ENCODE measurements around the gene FCHSD1. TPM values are rescaled to one million over a fixed set of nuclear protein-coding genes. Genes with fewer than 3 reads are reported as not detected.

The FCHSD1 gene
- total and polyA plus RNA-seq, 10 of the 15 experiments (the other 5 are each of a cell fraction or from before 2014, with no cell fraction given), result 0.97 to 22.8 (median 10.7) TPM

GRCh38 chr5:141618030-141618803, 33.0 kb downstream of the FCHSD1 start (continued):
- TF ChIP-seq MXI1 (IDR thresholded peaks at IDR 0.05; ENCODE audit: low read depth, low read length) (no peak), ASH2L (IDR thresholded peaks at IDR 0.05; ENCODE audit: borderline replicate concordance, low read depth) (no peak), GABPA (IDR thresholded peaks at IDR 0.05; ENCODE audit: low read depth) (peak; percentile 75), PAX8 (IDR thresholded peaks at IDR 0.05) (no peak), TCF7 (IDR thresholded peaks at IDR 0.05; ENCODE audit: borderline replicate concordance) (no peak), CBX5 (IDR thresholded peaks at IDR 0.05; ENCODE audit: low read depth) (no peak), FOXK2 (IDR thresholded peaks at IDR 0.05) (no peak), MTA2 (IDR thresholded peaks at IDR 0.05; ENCODE audit: low read depth) (peak; percentile 34; the same call in 1 of the 2 replicates), ZNF207 (IDR thresholded peaks at IDR 0.05; ENCODE audit: borderline replicate concordance) (no peak), SMAD1 (IDR thresholded peaks at IDR 0.05; ENCODE audit: low read depth, partially characterized antibody) (no peak), TAF1 (IDR thresholded peaks at IDR 0.05; ENCODE audit: borderline replicate concordance, low read depth, low read length) (no peak), SMC3 (IDR thresholded peaks at IDR 0.05; ENCODE audit: borderline replicate concordance, low read length) (no peak), YBX1 (IDR thresholded peaks at IDR 0.05) (no peak), RCOR1 (conservative IDR thresholded peaks at IDR 0.05; ENCODE audit: low read depth, low read length) (no peak), CREM (IDR thresholded peaks at IDR 0.05; ENCODE audit: low read depth) (no peak), MTA3 (IDR thresholded peaks at IDR 0.05; ENCODE audit: borderline replicate concordance, low read length) (no peak), FOXM1 (IDR thresholded peaks at IDR 0.05; ENCODE audit: low read depth, low read length) (no peak), CBFB (IDR thresholded peaks at IDR 0.05; ENCODE audit: low read depth) (no peak), PML (IDR thresholded peaks at IDR 0.05; ENCODE audit: low read length) (no peak), CEBPB (IDR thresholded peaks at IDR 0.05; ENCODE audit: borderline replicate concordance in 1 of 2, low read depth in 2 of 2, low read length in 2 of 2) (no peak), POLR2A (IDR thresholded peaks at IDR 0.05; ENCODE audit: low read depth, low read length) (no peak), RELB (IDR thresholded peaks at IDR 0.05; ENCODE audit: low read depth) (peak; percentile 73), FOS (IDR thresholded peaks at IDR 0.05; ENCODE audit: borderline replicate concordance, extremely low read depth, insufficient read length) (no peak), NRF1 (conservative IDR thresholded peaks at IDR 0.05; ENCODE audit: low read depth, low read length) (no peak), HCFC1 (IDR thresholded peaks at IDR 0.05; ENCODE audit: low read length) (0 out of 2 replicates have a peak, but pooled peaks have one; percentile 18)
- TF ChIP-seq, protein P1, sequence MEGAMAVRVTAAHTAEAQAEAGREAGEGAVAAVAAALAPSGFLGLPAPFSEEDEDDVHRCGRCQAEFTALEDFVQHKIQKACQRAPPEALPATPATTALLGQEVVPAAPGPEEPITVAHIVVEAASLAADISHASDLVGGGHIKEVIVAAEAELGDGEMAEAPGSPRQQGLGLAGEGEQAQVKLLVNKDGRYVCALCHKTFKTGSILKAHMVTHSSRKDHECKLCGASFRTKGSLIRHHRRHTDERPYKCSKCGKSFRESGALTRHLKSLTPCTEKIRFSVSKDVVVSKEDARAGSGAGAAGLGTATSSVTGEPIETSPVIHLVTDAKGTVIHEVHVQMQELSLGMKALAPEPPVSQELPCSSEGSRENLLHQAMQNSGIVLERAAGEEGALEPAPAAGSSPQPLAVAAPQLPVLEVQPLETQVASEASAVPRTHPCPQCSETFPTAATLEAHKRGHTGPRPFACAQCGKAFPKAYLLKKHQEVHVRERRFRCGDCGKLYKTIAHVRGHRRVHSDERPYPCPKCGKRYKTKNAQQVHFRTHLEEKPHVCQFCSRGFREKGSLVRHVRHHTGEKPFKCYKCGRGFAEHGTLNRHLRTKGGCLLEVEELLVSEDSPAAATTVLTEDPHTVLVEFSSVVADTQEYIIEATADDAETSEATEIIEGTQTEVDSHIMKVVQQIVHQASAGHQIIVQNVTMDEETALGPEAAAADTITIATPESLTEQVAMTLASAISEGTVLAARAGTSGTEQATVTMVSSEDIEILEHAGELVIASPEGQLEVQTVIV (IDR thresholded peaks at IDR 0.05; ENCODE audit: borderline replicate concordance, partially characterized antibody), result no peak
- TF ChIP-seq, protein P2, sequence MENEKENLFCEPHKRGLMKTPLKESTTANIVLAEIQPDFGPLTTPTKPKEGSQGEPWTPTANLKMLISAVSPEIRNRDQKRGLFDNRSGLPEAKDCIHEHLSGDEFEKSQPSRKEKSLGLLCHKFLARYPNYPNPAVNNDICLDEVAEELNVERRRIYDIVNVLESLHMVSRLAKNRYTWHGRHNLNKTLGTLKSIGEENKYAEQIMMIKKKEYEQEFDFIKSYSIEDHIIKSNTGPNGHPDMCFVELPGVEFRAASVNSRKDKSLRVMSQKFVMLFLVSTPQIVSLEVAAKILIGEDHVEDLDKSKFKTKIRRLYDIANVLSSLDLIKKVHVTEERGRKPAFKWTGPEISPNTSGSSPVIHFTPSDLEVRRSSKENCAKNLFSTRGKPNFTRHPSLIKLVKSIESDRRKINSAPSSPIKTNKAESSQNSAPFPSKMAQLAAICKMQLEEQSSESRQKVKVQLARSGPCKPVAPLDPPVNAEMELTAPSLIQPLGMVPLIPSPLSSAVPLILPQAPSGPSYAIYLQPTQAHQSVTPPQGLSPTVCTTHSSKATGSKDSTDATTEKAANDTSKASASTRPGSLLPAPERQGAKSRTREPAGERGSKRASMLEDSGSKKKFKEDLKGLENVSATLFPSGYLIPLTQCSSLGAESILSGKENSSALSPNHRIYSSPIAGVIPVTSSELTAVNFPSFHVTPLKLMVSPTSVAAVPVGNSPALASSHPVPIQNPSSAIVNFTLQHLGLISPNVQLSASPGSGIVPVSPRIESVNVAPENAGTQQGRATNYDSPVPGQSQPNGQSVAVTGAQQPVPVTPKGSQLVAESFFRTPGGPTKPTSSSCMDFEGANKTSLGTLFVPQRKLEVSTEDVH (IDR thresholded peaks at IDR 0.05; ENCODE audit: low read depth, partially characterized antibody), result no peak
